ENCODE results near the gene ZNF862. TPM values are rescaled to one million over a fixed set of nuclear protein-coding genes. Genes with fewer than 3 reads are reported as not detected.

Gene ZNF862
- polyA plus RNA-seq, 1 of the 3 experiments (the other 2 are of a cell fraction) = 17.3 TPM

DNA sequence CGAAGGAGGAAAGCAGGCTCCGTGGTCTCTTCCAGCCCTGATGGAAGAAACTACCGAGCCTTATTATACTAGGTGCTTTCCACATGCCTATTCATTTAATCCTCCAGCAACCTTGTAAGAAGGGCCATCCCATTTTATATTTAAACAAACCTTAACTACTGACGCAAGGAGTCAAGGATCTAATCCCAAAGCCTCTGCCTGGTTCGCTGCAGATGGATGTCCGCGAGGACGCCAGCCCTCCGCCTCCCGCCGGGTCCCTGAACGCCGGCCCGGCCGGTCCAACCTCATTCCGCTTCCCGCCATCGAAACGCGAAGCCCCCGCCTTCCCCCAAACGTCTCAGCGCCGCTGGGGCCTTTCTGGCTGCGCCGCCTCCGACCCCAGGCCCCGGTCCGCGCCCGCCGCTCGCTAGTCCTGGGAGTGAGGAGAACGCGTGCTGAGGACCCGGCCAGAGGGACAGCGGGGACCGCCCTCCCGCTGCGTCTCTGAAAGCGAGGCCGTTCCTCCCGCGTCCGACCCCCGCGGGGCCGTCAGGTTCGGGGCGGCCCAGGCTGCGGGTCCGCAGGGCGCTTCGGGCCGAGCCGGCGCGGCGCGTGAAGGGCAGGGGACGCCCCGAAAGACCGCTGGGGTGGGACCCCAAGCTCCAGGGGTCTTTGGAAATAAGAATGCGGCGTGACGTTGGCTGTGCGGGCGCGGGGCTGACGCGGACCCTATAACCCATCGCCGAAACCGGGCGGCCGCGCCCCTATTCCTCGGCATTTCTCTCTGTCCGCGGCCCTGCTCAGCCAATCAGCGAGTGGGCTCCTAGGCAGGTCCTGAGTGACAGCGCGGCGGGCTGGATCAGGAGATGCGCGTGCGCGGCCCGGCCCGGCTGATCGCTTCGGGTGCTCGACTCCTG, 35.1 kb downstream of the ZNF862 start, which contains the start of gene ATP6V0E2 (continued):
- TF ChIP-seq ZBTB33 (IDR thresholded peaks at IDR 0.05; ENCODE audit: borderline replicate concordance, low read depth) (no peak), FOXM1 (IDR thresholded peaks at IDR 0.05; ENCODE audit: low read depth) (no peak), JUND (IDR thresholded peaks at IDR 0.05) (no peak), RAD21 (IDR thresholded peaks at IDR 0.05; ENCODE audit: low read length) (no peak), SMC3 (IDR thresholded peaks at IDR 0.05; ENCODE audit: low read depth, low read length) (0 out of 2 replicates have a peak, but pooled peaks have one; percentile 10), TCF12 (IDR thresholded peaks at IDR 0.05) (no peak), TAF1 (IDR thresholded peaks at IDR 0.05; ENCODE audit: borderline replicate concordance, low read depth, low read length) (no peak), MEF2A (IDR thresholded peaks at IDR 0.05; ENCODE audit: borderline replicate concordance, low read depth) (no peak), EZH2phosphoT487 (IDR thresholded peaks at IDR 0.05; ENCODE audit: borderline replicate concordance, low read depth) (no peak), FOXJ3 (CRISPR knock-in tag; IDR thresholded peaks at IDR 0.05) (no peak; the same call in 1 of the 2 replicates), RFX5 (IDR thresholded peaks at IDR 0.05; ENCODE audit: low read length) (peak; percentile 4; the same call in 1 of the 2 replicates), NFIC (IDR thresholded peaks at IDR 0.05; ENCODE audit: borderline replicate concordance) (no peak), TEAD4 (IDR thresholded peaks at IDR 0.05; ENCODE audit: borderline replicate concordance, insufficient read depth) (no peak), CHD2 (IDR thresholded peaks at IDR 0.05; ENCODE audit: low read length, partially characterized antibody) (no peak), SIN3A (IDR thresholded peaks at IDR 0.05; ENCODE audit: borderline replicate concordance, low read depth, low read length) (0 out of 2 replicates have a peak, but pooled peaks have one; percentile 44), FOSL2 (IDR thresholded peaks at IDR 0.05; ENCODE audit: borderline replicate concordance, low read depth) (no peak), POLR2AphosphoS5 (IDR thresholded peaks at IDR 0.05; ENCODE audit: low read depth, low read length) (peak; percentile 51; the same call in 1 of the 2 replicates), GATA2 (CRISPR knock-in tag; IDR thresholded peaks at IDR 0.05) (no peak)
- TF ChIP-seq, protein P1, sequence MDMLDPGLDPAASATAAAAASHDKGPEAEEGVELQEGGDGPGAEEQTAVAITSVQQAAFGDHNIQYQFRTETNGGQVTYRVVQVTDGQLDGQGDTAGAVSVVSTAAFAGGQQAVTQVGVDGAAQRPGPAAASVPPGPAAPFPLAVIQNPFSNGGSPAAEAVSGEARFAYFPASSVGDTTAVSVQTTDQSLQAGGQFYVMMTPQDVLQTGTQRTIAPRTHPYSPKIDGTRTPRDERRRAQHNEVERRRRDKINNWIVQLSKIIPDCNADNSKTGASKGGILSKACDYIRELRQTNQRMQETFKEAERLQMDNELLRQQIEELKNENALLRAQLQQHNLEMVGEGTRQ (IDR thresholded peaks at IDR 0.05; ENCODE audit: borderline replicate concordance, low read depth, low read length) = no peak
- TF ChIP-seq, protein P2, sequence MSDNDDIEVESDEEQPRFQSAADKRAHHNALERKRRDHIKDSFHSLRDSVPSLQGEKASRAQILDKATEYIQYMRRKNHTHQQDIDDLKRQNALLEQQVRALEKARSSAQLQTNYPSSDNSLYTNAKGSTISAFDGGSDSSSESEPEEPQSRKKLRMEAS (IDR thresholded peaks at IDR 0.05; ENCODE audit: low read depth) = peak; percentile 9
- TF ChIP-seq, protein P3, sequence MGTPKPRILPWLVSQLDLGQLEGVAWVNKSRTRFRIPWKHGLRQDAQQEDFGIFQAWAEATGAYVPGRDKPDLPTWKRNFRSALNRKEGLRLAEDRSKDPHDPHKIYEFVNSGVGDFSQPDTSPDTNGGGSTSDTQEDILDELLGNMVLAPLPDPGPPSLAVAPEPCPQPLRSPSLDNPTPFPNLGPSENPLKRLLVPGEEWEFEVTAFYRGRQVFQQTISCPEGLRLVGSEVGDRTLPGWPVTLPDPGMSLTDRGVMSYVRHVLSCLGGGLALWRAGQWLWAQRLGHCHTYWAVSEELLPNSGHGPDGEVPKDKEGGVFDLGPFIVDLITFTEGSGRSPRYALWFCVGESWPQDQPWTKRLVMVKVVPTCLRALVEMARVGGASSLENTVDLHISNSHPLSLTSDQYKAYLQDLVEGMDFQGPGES (IDR thresholded peaks at IDR 0.05; ENCODE audit: low read depth, low read length) = no peak
